Naive B cell (primary cell): ENCODE results near the gene MYL12A. TPM values are rescaled to one million over a fixed set of nuclear protein-coding genes. Genes with fewer than 3 reads are reported as not detected.
"Not testable (repeated sequence)": the region's sequence is repeated elsewhere in the genome, so short reads cannot be mapped to it uniquely, and the experiment has no call there.

Experiments used
- ATAC-seq, 2 donors: fragments of 150-1000 bp; cut with Tn5 transposase; 2 replicates each; pipeline ENCODE4 v1.10.0; 2021; ENCODE audit warnings: low read depth in 2 of 2, mild to moderate bottlenecking in 2 of 2, moderate library complexity in 2 of 2
- DNase-seq: peaks from one replicate; pipeline ENCODE4 v3.0.0; 2022
- H3K27ac Mint-ChIP-seq, 6 donors: one replicate each; pipeline ENCODE4 v1.8.0; 2020 to 2022; ENCODE audit warnings: mild to moderate bottlenecking in 6 of 6, mixed read lengths in 6 of 6, moderate library complexity in 5 of 6, inconsistent platforms in 2 of 6
- H3K27me3 Mint-ChIP-seq, 3 donors: one replicate each; pipeline ENCODE4 v1.8.0; 2021 to 2022; ENCODE audit warnings: mixed read lengths in 3 of 3, mild to moderate bottlenecking in 1 of 3
- H3K36me3 Mint-ChIP-seq, 2 donors: one replicate each; pipeline ENCODE4 v1.8.0; 2020 to 2022; ENCODE audit warnings: mixed read lengths in 2 of 2, inconsistent platforms in 1 of 2, mild to moderate bottlenecking in 1 of 2
- H3K4me1 Mint-ChIP-seq, 3 donors: one replicate each; pipeline ENCODE4 v1.8.0; 2020 to 2022; ENCODE audit warnings: mixed read lengths in 3 of 3, inconsistent platforms in 1 of 3, mild to moderate bottlenecking in 1 of 3, moderate library complexity in 1 of 3
- H3K4me3 Mint-ChIP-seq, 8 donors: one replicate each; pipeline ENCODE4 v1.8.0; 2020 to 2022; ENCODE audit warnings: mild to moderate bottlenecking in 8 of 8, mixed read lengths in 8 of 8, moderate library complexity in 8 of 8, inconsistent platforms in 2 of 8
- H3K9me3 Mint-ChIP-seq, 7 donors: one replicate each; pipeline ENCODE4 v1.8.0; 2020 to 2022; ENCODE audit warnings: mixed read lengths in 7 of 7, mild to moderate bottlenecking in 5 of 7, inconsistent platforms in 2 of 7, moderate library complexity in 1 of 7
- polyA plus RNA-seq, 6 donors: library from polyadenylated mRNA; unstranded; fragments of 300-500 nt; fragmentation: Illumina TruSeq; gene quantifications; one replicate each; pipeline ENCODE4 v1.2.3, GENCODE V29; 2021; ENCODE audit warnings: low read depth in 6 of 6

Gene MYL12A
- polyA plus RNA-seq, 6 donors from 2014 or later = 1,232 to 1,667 (median 1,472) TPM

GRCh38 chr18:3266062-3266608, 18.5 kb downstream of the MYL12A start:
- Mint-ChIP-seq H3K4me1 (peaks cover 71 to 85% (median 84%) of the 10 kb centered on the region in 3 donors), H3K27ac (peak overlapping the region in 5 of 6 donors; percentile 8 to 84 (median 27)), H3K27me3 (no peaks in the 10 kb centered on the region), H3K36me3 (no peaks in the 10 kb centered on the region), H3K4me3 (peak overlapping the region in 5 of 8 donors; percentile 2 to 67 (median 52)), H3K9me3 (no peaks in the 10 kb centered on the region)
- ATAC-seq (no peak), DNase-seq (no peak)

- Mint-ChIP-seq H3K27ac (peak overlapping the region in 3 of 6 donors; percentile 15 to 40 (median 40)), H3K4me3 (no peak overlapping the region), H3K36me3 (peaks cover 0 to 5% of the 10 kb centered on the region in 2 donors), H3K9me3 (no peaks in the 10 kb centered on the region), H3K27me3 (no peaks in the 10 kb centered on the region), H3K4me1 (peaks cover 69 to 84% (median 81%) of the 10 kb centered on the region in 3 donors)
- ATAC-seq = no peak
- DNase-seq = no peak
Observed at GRCh38 chr18:3268306-3268705, 20.7 kb downstream of the MYL12A start.

- peaks cover 58 to 73% (median 71%) of the 10 kb centered on the region in 3 donors for H3K4me1 Mint-ChIP-seq
- no peak for DNase-seq
- H3K9me3 Mint-ChIP-seq = no peaks in the 10 kb centered on the region
- no peaks in the 10 kb centered on the region for H3K27me3 Mint-ChIP-seq
- H3K36me3 Mint-ChIP-seq = peaks cover 5 to 6% of the 10 kb centered on the region in 2 donors
- H3K27ac Mint-ChIP-seq = peak overlapping the region; percentile 6 to 74 (median 34)
- no peak for ATAC-seq
- H3K4me3 Mint-ChIP-seq = peak overlapping the region in 3 of 8 donors; percentile 1 to 20 (median 12)
Observed at GRCh38 chr18:3269241-3269913, 21.8 kb downstream of the MYL12A start.

- DNase-seq (no peak), ATAC-seq (no peak)
- peaks cover 8 to 10% of the 10 kb centered on the region in 2 donors for H3K36me3 Mint-ChIP-seq
- H3K4me1 Mint-ChIP-seq = peaks cover 54 to 68% (median 65%) of the 10 kb centered on the region in 3 donors
- peak overlapping the region in 1 of 8 donors; percentile 20 for H3K4me3 Mint-ChIP-seq
- H3K27ac Mint-ChIP-seq = peak overlapping the region in 5 of 6 donors; percentile 6 to 74 (median 27)
- H3K27me3 Mint-ChIP-seq = no peaks in the 10 kb centered on the region
- no peaks in the 10 kb centered on the region for H3K9me3 Mint-ChIP-seq
Observed at GRCh38 chr18:3269914-3270299, 22.3 kb downstream of the MYL12A start.

- no peak for DNase-seq
- no peaks in the 10 kb centered on the region for H3K27me3 Mint-ChIP-seq
- peaks cover 18 to 21% of the 10 kb centered on the region in 2 donors for H3K36me3 Mint-ChIP-seq
- no peak overlapping the region for H3K4me3 Mint-ChIP-seq
- H3K4me1 Mint-ChIP-seq = peaks cover 38 to 48% (median 46%) of the 10 kb centered on the region in 3 donors
- H3K9me3 Mint-ChIP-seq = no peaks in the 10 kb centered on the region
- ATAC-seq = no peak
- peak overlapping the region in 4 of 6 donors; percentile 52 to 95 (median 74) for H3K27ac Mint-ChIP-seq
Observed at GRCh38 chr18:3273042-3273441, 25.4 kb downstream of the MYL12A start.

GRCh38 chr18:3277643-3278213, 30.1 kb downstream of the MYL12A start:
- Mint-ChIP-seq H3K27ac (peak overlapping the region; percentile 21 to 84 (median 68)), H3K4me1 (peaks cover 26 to 34% (median 32%) of the 10 kb centered on the region in 3 donors), H3K4me3 (peak overlapping the region in 1 of 8 donors; percentile 12), H3K36me3 (peaks cover 18 to 23% of the 10 kb centered on the region in 2 donors)
- H3K9me3 Mint-ChIP-seq, H3K27me3 Mint-ChIP-seq, DNase-seq, ATAC-seq: not testable (repeated sequence)

- peak; percentile 88 to 91 for ATAC-seq
- Mint-ChIP-seq H3K27ac (peak overlapping the region; percentile 69 to 94 (median 85)), H3K4me1 (peaks cover 26 to 34% (median 32%) of the 10 kb centered on the region in 3 donors), H3K4me3 (peak overlapping the region in 6 of 8 donors; percentile 50 to 87 (median 67)), H3K27me3 (no peaks in the 10 kb centered on the region), H3K9me3 (no peaks in the 10 kb centered on the region), H3K36me3 (peaks cover 12 to 17% of the 10 kb centered on the region in 2 donors)
- DNase-seq = peak; percentile 61
Observed at GRCh38 chr18:3279201-3280185, 31.9 kb downstream of the MYL12A start.

- peak; percentile 55 to 63 for ATAC-seq
- peaks cover 26 to 38% (median 34%) of the 10 kb centered on the region in 3 donors for H3K4me1 Mint-ChIP-seq
Observed at GRCh38 chr18:3281456-3282400, 34.1 kb downstream of the MYL12A start.

GRCh38 chr18:3283253-3283863, 35.8 kb downstream of the MYL12A start:
- ATAC-seq = no peak
- H3K4me3 Mint-ChIP-seq = no peak overlapping the region
- H3K36me3 Mint-ChIP-seq = peaks cover 0 to 15% of the 10 kb centered on the region in 2 donors
- H3K27me3 Mint-ChIP-seq = no peaks in the 10 kb centered on the region
- DNase-seq = no peak
- H3K4me1 Mint-ChIP-seq = peaks cover 19 to 29% (median 23%) of the 10 kb centered on the region in 3 donors
- H3K27ac Mint-ChIP-seq = no peak overlapping the region
- H3K9me3 Mint-ChIP-seq = peaks cover 4 to 22% (median 11%) of the 10 kb centered on the region in 7 donors

More at GRCh38 chr18:3281456-3282400, 34.1 kb downstream of the MYL12A start:
- Mint-ChIP-seq H3K36me3 (peaks cover 7 to 22% of the 10 kb centered on the region in 2 donors), H3K27ac (no peak overlapping the region), H3K4me3 (no peak overlapping the region), H3K27me3 (no peaks in the 10 kb centered on the region), H3K9me3 (peaks cover 4 to 16% (median 10%) of the 10 kb centered on the region in 7 donors)
- DNase-seq = peak; percentile 68

- no peak overlapping the region for H3K27ac Mint-ChIP-seq
- peaks cover 14 to 24% (median 18%) of the 10 kb centered on the region in 3 donors for H3K4me1 Mint-ChIP-seq
- H3K27me3 Mint-ChIP-seq = no peaks in the 10 kb centered on the region
- DNase-seq = no peak
- no peak for ATAC-seq
- no peak overlapping the region for H3K4me3 Mint-ChIP-seq
- H3K36me3 Mint-ChIP-seq = peaks cover 0 to 15% of the 10 kb centered on the region in 2 donors
- H3K9me3 Mint-ChIP-seq = peaks cover 4 to 22% (median 11%) of the 10 kb centered on the region in 7 donors
Observed at GRCh38 chr18:3283908-3284307, 36.3 kb downstream of the MYL12A start.

- Mint-ChIP-seq H3K27me3 (no peaks in the 10 kb centered on the region), H3K4me3 (no peak overlapping the region), H3K9me3 (peaks cover 7 to 24% (median 12%) of the 10 kb centered on the region in 7 donors), H3K36me3 (peaks cover 0 to 15% of the 10 kb centered on the region in 2 donors), H3K4me1 (peaks cover 8 to 18% (median 18%) of the 10 kb centered on the region in 3 donors), H3K27ac (peak overlapping the region in 1 of 6 donors; percentile 86)
- DNase-seq = no peak
- ATAC-seq = no peak
Observed at GRCh38 chr18:3284501-3284900, 36.9 kb downstream of the MYL12A start.
